Stimulated activated naive CD4-positive, alpha-beta T cell treated with Interleukin-2 at 50 U/mL for 16 hours (primary cell): ENCODE results near the gene CRTAP.
"Not testable (repeated sequence)": the region's sequence is repeated elsewhere in the genome, so short reads cannot be mapped to it uniquely, and the experiment has no call there.

ENCODE experiments used
- DNase-seq: peaks from one replicate; lab custom pipeline; 2025; lab: John Stamatoyannopoulos, UW

The CRTAP gene

GRCh38 chr3:33113772-33114621 lies at the start of gene CRTAP:
Gene CRTAP, plus strand, starts transcription at chr3:33114014. Its CDS starts 64 bp downstream, at chr3:33114078.
- peak; percentile 83 for DNase-seq

- peak; percentile 21 for DNase-seq
Measured at GRCh38 chr3:33064929-33065328, 48.9 kb upstream of the CRTAP start.

- DNase-seq, result no peak
Measured at GRCh38 chr3:33067484-33067883, 46.3 kb upstream of the CRTAP start.

- not testable (repeated sequence) for DNase-seq
Measured at GRCh38 chr3:33069862-33070261, 44.0 kb upstream of the CRTAP start.

- DNase-seq, result no peak
Measured at GRCh38 chr3:33071181-33071580, 42.6 kb upstream of the CRTAP start.

- no peak for DNase-seq
Measured at GRCh38 chr3:33071946-33072345, 41.9 kb upstream of the CRTAP start.

GRCh38 chr3:33074217-33075067 lies 39.4 kb upstream of the CRTAP start:
- peak; percentile 67 for DNase-seq

- DNase-seq, result no peak
Measured at GRCh38 chr3:33075995-33076394, 37.8 kb upstream of the CRTAP start.

- DNase-seq, result no peak
Measured at GRCh38 chr3:33076952-33077351, 36.9 kb upstream of the CRTAP start.

GRCh38 chr3:33077976-33078375 lies 35.8 kb upstream of the CRTAP start:
- no peak for DNase-seq

GRCh38 chr3:33079813-33080212 lies 34.0 kb upstream of the CRTAP start:
- DNase-seq, result not testable (repeated sequence)

- DNase-seq, result no peak
Measured at GRCh38 chr3:33081812-33082211, 32.0 kb upstream of the CRTAP start.

- DNase-seq, result no peak
Measured at GRCh38 chr3:33083958-33084357, 29.9 kb upstream of the CRTAP start.

- no peak for DNase-seq
Measured at GRCh38 chr3:33088691-33089090, 25.1 kb upstream of the CRTAP start.

- DNase-seq, result no peak
Measured at GRCh38 chr3:33089515-33089914, 24.3 kb upstream of the CRTAP start.

- DNase-seq, result no peak
Measured at GRCh38 chr3:33091746-33092145, 22.1 kb upstream of the CRTAP start.

GRCh38 chr3:33092496-33093254 lies 21.1 kb upstream of the CRTAP start:
- DNase-seq, result no peak

GRCh38 chr3:33093847-33094246 lies 20.0 kb upstream of the CRTAP start:
- no peak for DNase-seq

GRCh38 chr3:33095436-33095835 lies 18.4 kb upstream of the CRTAP start:
- no peak for DNase-seq

- peak; percentile 33 for DNase-seq
Measured at GRCh38 chr3:33096093-33096868, 17.5 kb upstream of the CRTAP start.

GRCh38 chr3:33099109-33099645 lies 14.6 kb upstream of the CRTAP start:
- DNase-seq, result no peak
